ENCODE measurements around the gene DNAJC22.
"Not testable (repeated sequence)": the region's sequence is repeated elsewhere in the genome, so short reads cannot be mapped to it uniquely, and the experiment has no call there.

DNA sequence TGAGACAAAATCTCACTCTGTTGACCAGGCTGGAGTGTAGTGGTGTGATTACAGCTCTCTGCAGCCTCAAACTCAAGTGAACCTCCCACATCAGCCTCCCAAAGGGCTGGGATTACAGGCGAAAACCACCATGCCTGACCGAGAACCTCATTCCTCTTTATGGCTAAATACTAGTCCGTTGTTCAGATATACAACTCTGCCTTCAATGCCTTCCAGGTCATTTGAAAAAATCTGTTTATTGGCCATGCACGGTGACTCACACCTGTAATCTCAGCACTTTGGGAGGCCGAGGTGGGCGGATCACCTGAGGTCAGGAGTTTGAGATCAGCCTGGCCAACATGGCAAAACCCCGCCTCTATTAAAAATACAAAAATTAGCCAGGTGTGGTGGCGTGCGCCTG, 33.5 kb downstream of the DNAJC22 start:
- TF ChIP-seq, protein P1, sequence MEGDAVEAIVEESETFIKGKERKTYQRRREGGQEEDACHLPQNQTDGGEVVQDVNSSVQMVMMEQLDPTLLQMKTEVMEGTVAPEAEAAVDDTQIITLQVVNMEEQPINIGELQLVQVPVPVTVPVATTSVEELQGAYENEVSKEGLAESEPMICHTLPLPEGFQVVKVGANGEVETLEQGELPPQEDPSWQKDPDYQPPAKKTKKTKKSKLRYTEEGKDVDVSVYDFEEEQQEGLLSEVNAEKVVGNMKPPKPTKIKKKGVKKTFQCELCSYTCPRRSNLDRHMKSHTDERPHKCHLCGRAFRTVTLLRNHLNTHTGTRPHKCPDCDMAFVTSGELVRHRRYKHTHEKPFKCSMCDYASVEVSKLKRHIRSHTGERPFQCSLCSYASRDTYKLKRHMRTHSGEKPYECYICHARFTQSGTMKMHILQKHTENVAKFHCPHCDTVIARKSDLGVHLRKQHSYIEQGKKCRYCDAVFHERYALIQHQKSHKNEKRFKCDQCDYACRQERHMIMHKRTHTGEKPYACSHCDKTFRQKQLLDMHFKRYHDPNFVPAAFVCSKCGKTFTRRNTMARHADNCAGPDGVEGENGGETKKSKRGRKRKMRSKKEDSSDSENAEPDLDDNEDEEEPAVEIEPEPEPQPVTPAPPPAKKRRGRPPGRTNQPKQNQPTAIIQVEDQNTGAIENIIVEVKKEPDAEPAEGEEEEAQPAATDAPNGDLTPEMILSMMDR (IDR thresholded peaks at IDR 0.05; ENCODE audit: low read length): not testable (repeated sequence)
- not testable (repeated sequence) for TF ChIP-seq EZH2 (IDR thresholded peaks at IDR 0.05; ENCODE audit: borderline replicate concordance, low read length)

Measured in OCI-LY1 (cell line).